ENCODE data around the gene PIWIL4. TPM values are rescaled to one million over a fixed set of nuclear protein-coding genes. Genes with fewer than 3 reads are reported as not detected.
"Not testable (repeated sequence)": the region's sequence is repeated elsewhere in the genome, so short reads cannot be mapped to it uniquely, and the experiment has no call there.

The PIWIL4 gene
- total RNA-seq, 1 donor from 2014 or later: 1.5 TPM

DNA sequence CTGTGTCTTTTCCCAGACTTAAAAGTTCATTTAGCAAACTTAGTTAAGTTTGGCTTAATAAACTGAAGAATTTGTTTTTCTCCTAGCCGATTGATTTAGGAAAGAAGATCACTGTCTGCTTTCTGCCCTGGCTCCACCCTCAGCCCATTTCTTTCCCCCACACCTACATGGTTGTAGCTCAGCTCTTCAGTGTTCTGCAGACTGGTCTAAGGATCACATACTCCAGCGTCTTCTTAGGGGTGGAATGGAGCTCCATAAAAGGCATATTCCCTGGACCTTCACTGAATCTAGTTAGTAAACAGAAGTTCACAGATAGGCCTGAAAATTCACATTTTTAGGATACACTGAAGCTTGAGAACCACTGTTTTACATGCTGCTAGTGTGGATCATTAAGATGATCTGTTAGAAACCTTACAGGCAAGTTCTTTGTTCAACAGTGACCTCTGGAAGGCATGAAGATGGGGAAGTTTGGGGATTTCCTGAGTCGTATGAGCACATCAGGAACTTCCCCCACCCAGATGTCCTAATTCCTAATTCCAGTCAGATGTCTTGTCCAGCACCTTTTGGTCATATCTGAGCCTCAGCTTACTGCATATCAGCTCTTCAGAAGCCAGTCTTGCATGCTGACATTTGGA is 16.8 kb downstream of the PIWIL4 start:
- DNase-seq (ENCODE audit: low spot score): no peak

DNA sequence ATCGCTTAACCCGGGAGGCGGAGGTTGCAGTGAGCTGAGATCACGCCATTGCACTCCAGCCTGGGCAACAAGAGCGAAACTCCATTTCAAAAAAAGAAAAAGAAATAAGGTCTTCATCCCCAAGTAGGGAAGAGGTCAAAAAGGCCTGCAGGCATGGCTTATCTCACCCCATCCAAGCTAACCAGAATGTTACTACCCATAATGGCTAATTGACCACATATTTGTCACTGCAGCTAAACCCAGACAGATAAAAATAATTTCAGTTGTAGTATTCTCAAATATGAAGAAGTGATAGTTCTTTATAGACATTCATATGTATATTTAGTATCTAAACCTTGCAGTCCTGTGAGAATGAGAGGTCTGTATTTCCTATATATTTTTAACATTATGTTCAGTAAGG is 17.8 kb downstream of the PIWIL4 start:
- DNase-seq (ENCODE audit: low spot score): no peak

DNA sequence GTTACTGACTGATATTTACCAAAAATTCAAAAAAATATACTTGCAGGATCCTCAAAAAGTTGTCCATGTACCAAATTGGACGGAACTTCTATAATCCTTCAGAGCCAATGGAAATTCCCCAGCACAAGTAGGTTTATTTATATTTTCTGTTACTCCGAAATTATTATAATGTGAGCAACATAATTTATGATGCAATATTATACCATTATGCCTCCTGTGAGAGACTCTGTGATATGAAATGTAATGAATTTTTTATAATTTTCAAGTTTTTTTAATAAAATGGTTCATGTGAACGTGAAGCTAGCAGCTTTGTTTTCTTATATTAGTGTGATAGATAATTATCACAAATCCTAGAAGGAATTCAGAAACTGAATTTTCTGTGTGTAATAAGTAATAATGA is 18.2 kb downstream of the PIWIL4 start:
- DNase-seq (ENCODE audit: low spot score): no peak

DNA sequence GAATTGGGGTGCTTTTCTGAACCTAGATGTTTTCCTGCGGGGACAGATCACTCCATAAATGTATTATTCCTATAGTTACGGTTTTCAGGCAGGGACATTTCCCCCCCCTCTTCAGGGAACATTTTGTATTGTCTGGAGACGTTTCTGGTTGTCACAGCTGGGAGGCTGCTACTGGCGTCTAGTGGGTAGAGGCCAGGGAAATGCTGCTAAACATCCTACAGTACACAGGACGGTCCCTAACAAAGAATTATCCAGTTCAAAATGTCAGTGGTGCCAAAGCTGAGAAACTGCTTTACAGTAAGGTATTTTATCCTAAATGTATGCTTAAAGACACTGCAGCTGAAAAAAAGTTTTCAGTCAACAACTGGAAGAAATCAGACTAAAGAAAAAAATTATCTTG is 19.4 kb downstream of the PIWIL4 start:
- no peak for DNase-seq (ENCODE audit: low spot score)

DNA sequence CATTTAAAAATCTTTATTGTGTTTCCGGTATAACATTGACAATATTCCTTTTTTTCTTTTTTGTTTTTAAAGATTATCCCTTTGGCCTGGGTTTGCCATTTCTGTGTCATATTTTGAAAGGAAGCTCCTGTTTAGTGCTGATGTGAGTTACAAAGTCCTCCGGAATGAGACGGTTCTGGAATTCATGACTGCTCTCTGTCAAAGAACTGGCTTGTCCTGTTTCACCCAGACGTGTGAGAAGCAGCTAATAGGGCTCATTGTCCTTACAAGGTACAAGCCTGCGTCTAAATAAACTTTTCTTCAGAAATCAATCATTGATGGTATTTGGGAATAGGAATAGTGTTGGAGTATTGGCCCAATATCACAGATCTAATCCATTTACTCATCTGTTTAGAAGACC is 19.8 kb downstream of the PIWIL4 start:
- DNase-seq (ENCODE audit: low spot score): no peak

DNA sequence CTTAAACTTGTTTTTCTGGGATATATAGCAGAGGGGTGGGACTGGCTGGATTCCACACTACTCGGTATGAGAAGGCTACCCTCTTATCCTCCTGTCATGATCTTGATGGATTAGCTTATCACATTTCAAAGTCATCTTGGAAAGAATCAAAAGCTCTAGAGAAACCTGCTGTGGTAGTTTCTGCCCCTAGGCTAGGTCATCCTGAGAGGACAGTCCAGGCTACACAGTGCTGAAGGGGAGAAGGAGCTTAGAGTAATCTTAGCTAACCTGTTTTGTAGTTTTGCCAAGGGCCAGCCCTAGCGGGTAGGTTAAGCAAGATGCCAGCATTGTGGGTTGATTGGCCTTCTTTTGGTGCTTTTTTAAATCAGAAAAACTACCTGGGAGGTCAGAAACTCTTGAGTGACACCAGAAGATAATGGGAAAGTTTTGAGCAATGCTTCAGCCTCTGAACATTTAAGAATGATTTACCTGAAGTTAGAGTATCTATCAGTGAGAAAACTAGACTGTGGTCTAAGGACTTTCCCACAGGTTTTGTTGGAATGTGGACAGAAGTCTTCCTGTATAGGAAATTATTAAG is 21.3 kb downstream of the PIWIL4 start:
- DNase-seq (ENCODE audit: low spot score): no peak

DNA sequence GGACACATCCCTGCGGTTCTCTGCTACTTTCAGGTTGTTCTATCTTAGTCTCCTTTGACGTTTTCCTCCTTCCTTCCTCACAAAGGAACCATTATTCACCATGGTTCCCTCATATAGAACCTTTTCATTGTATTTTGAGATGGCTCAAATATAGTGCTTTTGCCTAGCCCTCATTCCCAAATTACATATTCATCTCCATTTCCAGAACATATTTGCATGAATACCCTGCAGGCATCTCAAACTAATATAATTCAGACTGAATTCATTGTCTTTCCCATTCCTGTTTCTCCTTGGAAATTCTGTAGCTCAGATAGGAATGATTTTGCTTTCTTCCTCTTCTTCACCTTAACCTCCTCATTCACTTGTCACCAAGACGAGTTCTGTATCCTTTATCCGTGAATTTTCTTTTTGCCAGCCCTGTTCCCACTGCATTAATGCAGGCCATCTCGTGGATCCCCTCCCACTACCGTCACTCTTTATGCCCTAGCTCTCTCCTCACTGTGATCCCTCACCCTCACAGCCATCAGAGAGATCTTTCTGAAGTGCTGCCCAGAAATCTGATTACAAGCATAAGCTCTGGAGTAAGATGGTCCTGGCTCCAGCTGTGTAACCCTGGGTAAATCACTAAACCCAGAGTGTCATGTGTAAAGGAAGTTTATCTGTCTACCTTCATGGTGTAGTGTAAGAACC is 23.3 kb downstream of the PIWIL4 start:
- DNase-seq (ENCODE audit: low spot score): no peak

DNA sequence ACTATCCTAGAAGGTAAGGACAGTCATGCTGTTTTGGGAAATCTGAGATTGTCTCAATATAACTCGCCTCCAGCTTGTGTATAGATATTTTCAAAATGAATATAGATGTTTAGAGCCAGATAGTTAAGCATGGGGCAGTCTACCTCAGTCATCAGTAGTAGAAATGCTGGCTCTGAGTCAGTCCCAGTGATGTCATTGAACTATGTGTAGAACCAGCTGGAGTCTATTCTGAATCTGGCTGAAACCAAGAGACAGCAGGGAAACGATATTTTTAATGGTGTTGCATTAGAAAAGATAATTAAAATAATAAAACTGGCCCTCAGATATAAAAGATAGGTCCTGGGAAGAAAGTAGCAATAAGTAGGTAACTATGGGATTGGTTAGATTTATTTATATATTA is 25.9 kb downstream of the PIWIL4 start:
- DNase-seq (ENCODE audit: low spot score): no peak

DNA sequence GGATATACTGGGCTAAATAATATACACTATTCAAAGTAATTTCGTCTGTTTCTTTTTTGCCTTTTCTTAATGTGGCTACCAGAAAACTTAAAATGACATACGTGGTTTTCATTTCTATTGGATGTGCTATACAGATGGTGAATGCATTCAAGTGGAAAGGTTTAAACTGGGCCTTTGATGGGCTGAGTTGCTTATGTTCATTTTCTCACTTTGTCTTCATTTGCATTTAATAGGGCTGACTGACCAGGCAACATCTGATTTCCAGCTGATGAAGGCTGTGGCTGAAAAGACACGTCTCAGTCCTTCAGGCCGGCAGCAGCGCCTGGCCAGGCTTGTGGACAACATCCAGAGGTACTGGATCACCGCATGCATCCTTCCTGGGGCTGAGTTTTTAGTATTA is 27.9 kb downstream of the PIWIL4 start:
- no peak for DNase-seq (ENCODE audit: low spot score)

DNA sequence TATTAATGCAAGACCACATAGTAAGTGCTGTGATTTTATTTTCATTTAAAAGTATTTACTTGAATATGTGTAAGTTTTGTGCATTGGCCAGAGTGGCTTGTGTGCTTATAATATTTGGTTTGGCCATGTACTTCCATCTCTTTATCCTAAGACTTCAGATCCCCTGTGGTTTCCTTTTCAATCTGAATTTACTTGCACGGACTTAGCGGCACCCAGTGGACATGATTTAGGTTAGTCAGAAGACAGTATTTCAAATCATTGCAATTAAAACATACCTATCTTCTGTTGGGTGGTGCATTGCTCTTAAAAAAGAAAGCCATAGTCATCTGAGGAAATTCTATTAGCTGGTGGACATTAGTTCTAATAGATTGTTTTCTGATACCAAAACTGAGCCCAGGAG is 30.7 kb downstream of the PIWIL4 start:
- no peak for DNase-seq (ENCODE audit: low spot score)

DNA sequence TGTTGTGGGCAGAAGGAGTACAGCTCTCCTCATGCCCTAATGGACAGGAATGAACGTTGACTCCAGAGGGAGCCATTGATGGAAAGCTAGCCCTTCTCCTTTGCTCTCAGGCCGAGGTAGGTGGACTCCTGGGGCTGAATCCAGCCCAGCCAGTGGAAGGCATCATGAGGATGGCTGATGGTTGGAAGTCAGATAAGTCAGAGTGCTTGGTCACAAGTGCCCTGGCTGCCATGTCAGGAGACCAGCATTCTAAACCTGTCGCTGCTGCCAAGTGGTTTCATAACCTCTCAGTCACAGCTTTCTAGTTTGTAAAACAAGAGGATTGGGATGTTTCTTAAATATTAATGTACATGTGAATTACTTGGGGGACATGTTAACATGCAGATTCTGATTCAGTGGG is 32.3 kb downstream of the PIWIL4 start:
- no peak for DNase-seq (ENCODE audit: low spot score)

DNA sequence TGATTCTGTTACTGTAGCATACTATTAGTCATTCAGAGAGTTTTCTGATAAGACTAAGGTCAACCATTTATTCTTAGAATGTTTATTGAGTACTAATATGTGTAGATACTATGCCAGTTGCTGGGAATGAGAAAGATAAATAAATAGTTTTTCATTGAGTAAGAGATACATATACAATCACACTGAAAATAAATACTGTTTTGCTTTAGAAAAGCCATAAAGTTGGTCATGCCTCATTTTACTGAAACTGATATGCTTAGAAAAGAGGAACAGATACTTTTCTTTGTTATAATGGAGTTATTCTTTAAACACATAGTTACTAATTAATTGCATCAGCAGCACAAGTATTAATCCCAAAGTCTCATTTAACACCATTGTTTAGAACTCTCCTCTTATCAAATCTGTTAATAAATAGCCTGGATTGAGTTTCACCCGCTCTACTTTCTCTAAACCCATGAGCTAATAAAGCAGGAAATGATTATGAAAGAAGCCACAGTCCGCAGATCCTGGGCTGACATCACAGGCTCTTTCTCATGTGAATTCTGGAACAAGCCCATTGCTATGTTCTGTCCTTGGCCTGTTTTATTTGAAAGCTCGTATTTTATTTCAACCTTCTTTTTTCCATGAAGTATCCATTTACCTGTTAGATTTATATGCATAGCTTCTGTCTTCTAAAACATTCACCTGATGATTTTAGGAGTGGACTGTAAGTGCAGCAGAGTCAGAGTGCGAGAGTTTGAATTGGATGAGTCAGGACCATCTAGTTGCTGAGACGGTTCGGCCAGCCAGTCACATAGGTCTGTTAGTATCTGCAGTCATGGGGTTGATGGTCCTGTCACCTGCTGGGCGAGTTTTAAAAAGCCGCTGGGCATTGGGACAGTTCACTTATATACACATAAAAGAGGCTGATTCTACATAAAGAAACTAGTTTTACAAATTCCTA is 35.5 kb downstream of the PIWIL4 start:
- DNase-seq (ENCODE audit: low spot score): no peak

DNA sequence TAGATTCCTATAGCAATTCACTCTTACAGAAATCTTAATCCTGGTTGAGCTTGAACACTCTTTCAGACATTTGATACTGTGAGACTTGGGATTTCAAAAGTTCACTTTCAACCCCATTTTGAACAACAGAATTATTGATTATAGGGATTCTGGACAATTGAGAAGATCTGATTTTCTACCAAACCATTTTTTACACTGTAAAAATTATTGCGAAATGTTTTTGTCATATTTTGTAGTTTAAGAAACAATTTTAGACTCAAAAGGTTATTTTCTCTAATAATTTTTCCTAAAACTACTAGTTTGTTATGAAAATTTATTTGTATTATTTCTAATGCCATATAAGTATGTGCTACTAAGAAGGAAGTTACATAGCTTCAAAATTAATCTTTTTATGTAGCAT is 36.4 kb downstream of the PIWIL4 start:
- no peak for DNase-seq (ENCODE audit: low spot score)

DNA sequence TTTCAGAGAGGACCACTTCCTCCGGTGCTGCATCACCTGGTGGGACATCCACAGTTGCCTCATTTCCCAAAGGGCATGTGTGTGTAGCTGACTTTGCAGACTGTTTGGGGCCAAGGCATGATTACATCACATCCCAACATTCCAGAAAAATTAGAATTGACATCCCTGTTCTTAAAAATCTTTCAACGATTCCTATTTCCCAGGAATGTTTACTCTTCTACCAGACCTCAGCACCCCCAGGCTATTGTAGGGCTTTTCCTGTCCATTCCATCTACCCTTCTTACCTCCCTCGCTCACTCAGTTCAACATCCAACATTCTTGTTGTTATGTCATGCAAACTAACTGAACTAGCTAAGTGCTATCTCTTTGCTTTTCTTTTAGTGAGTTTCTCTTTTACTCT is 37.3 kb downstream of the PIWIL4 start:
- no peak for DNase-seq (ENCODE audit: low spot score)

DNA sequence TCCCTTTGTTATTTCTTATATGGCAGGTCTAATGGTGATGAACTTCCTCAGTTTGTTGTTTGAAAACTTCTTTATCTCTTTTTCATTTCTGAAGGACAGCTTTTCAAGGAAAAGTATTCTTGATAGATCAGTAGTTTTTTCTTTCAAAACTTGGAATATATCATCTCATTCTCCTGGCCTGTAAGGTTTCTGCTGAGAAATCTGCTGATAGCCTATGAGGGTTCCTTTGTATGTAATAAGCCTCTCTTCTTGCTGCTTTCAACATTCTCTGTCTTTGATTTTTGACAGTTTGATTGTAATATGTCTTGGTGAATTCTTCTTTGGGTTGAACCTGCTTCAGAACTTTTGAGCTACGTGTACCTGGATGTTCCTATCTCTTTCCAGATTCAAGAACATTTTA is 46.0 kb downstream of the PIWIL4 start:
- DNase-seq (ENCODE audit: low spot score): no peak

DNA sequence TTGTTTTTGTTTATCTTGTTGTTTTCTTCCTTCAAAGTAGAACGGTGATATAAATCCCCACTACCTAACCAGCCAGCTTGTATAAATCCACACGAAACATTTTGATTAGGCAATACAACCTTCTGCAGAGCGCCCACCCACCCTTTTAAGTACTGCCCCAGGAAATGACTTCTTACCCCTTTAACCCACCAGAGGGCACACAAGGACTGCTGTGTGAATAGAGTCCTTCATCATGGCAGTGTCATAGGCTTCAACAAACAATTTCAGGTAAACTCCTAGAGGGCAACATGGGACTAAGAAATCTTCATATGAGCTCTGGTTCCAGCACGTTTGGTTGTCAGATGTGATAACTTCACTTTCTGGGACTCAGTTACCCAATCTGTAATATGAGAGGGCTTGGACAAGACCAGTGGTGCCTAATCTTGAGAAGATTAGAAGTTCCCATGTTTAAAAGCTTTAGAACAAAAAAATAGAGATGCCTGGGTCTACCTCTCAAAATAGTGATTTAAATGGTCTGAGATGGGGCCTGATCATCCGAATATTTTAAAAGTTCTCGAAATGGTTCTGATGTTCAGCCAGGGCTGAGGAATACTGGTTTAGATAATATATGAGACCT is 56.1 kb downstream of the PIWIL4 start:
- DNase-seq (ENCODE audit: low spot score): no peak

DNA sequence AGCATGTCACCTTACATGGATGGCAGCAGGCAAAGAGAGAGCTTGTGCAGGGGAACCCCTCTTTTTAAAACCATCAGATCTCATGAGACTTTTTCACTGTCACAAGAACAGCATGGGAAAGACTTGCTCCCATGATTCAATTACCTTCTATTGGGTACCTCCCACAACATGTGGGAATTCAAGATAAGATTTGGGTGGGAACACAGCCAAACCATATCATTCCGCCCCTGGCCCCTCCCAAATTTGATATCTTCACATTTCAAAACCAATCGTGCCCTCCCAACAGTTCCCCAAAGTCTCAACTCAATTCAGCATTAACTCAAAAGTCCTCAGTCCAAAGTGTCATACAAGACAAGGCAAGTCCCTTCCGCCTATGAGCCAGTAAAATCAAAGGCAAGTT is 58.3 kb downstream of the PIWIL4 start:
- DNase-seq (ENCODE audit: low spot score): not testable (repeated sequence)

DNA sequence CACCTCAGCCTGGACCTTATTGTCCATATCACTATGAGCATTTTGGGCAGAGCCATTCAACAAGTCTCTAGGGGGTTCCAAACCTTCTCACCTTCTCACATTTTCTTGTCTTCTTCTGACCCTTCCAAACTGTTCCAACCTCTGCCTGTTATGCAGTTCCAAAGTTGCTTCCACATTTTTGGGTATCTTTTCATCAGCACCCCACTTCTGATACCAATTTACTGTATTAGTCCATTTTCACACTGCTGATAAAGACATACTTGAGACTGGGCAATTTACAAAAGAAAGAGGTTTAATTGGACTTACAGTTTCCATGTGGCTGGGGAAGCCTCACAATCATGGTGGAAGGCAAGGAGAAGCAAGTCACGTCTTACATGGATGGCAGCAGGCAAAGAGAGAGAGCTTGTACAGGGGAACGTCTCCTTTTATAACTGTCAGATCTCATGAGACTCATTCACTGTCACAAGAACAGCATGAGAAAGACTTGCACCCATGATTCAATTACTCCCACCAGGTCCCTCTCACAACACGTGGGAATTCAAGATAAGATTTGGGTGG is 59.9 kb downstream of the PIWIL4 start:
- DNase-seq (ENCODE audit: low spot score): not testable (repeated sequence)

DNA sequence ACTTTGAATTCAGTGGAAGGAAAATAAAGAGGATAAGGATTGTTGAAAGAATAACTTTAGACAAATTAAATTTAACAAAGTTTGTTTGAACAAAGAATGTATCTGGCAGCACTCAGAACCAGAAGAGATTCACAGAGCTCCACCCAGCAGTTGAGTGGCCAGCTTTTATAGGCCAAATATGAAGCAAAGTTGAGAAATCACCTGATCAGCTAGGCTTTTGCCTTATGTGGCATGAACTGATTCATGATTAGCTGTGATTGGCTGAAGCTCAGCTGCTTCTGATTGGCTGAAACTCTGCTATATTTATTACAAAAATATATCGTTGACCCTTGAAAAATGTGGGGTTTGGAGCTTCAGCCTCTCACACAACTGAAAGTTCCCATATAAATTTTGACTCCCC is 62.6 kb downstream of the PIWIL4 start:
- DNase-seq (ENCODE audit: low spot score): no peak

DNA sequence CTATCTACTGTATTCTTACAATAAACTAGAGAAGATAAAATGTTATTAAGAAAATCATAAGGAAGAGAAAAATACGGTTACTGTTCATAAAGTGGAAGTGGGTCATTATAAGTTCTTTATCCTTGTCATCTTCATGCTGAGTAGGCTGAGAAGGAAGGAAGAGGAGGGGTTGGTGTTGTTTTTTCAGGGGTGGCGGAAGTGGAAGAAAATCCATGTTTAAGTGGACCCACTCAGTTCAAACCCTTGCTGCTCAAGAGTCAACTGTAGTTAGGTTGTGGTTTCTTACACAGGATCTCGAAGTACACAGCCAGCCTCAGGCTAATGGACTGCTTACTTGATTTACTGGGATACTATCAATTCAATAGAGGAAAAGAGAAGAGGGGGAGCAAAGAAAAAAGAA is 63.1 kb downstream of the PIWIL4 start:
- no peak for DNase-seq (ENCODE audit: low spot score)

DNA sequence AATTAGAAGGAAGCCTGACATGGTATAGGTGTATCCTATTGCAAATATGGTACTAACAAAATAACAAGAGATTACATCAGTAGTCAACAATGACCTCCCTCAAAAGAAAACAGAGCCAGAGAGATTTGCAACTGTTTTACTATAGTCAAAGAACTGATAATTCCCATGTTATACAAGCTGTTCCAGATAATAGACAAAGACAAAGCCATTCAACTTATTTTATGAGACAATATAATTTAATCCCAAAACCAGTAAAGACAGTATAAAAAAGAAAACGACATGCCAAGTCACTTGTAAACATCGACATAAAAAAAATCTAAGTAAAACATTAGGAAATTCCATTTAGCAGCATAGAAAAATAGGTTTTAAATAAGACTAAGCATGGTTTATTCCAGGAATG is 65.2 kb downstream of the PIWIL4 start:
- DNase-seq (ENCODE audit: low spot score): no peak

All from mesenteric fat pad (tissue), 1 donor.